Naive B cell (primary cell): ENCODE results near the gene SLC16A3. TPM values are rescaled to one million over a fixed set of nuclear protein-coding genes. Genes with fewer than 3 reads are reported as not detected.
"Not testable (repeated sequence)": the region's sequence is repeated elsewhere in the genome, so short reads cannot be mapped to it uniquely, and the experiment has no call there.

Experiments
- ATAC-seq, 2 donors: fragments of 150-1000 bp; cut with Tn5 transposase; 2 replicates each; pipeline ENCODE4 v1.10.0; 2021; ENCODE audit warnings: low read depth in 2 of 2, mild to moderate bottlenecking in 2 of 2, moderate library complexity in 2 of 2
- DNase-seq: peaks from one replicate; pipeline ENCODE4 v3.0.0; 2022
- H3K27ac Mint-ChIP-seq, 6 donors: one replicate each; pipeline ENCODE4 v1.8.0; 2020 to 2022; ENCODE audit warnings: mild to moderate bottlenecking in 6 of 6, mixed read lengths in 6 of 6, moderate library complexity in 5 of 6, inconsistent platforms in 2 of 6
- H3K27me3 Mint-ChIP-seq, 3 donors: one replicate each; pipeline ENCODE4 v1.8.0; 2021 to 2022; ENCODE audit warnings: mixed read lengths in 3 of 3, mild to moderate bottlenecking in 1 of 3
- H3K36me3 Mint-ChIP-seq, 2 donors: one replicate each; pipeline ENCODE4 v1.8.0; 2020 to 2022; ENCODE audit warnings: mixed read lengths in 2 of 2, inconsistent platforms in 1 of 2, mild to moderate bottlenecking in 1 of 2
- H3K4me1 Mint-ChIP-seq, 3 donors: one replicate each; pipeline ENCODE4 v1.8.0; 2020 to 2022; ENCODE audit warnings: mixed read lengths in 3 of 3, inconsistent platforms in 1 of 3, mild to moderate bottlenecking in 1 of 3, moderate library complexity in 1 of 3
- H3K4me3 Mint-ChIP-seq, 8 donors: one replicate each; pipeline ENCODE4 v1.8.0; 2020 to 2022; ENCODE audit warnings: mild to moderate bottlenecking in 8 of 8, mixed read lengths in 8 of 8, moderate library complexity in 8 of 8, inconsistent platforms in 2 of 8
- H3K9me3 Mint-ChIP-seq, 7 donors: one replicate each; pipeline ENCODE4 v1.8.0; 2020 to 2022; ENCODE audit warnings: mixed read lengths in 7 of 7, mild to moderate bottlenecking in 5 of 7, inconsistent platforms in 2 of 7, moderate library complexity in 1 of 7
- polyA plus RNA-seq, 6 donors: library from polyadenylated mRNA; unstranded; fragments of 300-500 nt; fragmentation: Illumina TruSeq; gene quantifications; one replicate each; pipeline ENCODE4 v1.2.3, GENCODE V29; 2021; ENCODE audit warnings: low read depth in 6 of 6

The SLC16A3 gene
- polyA plus RNA-seq, 6 donors from 2014 or later = 1.9 to 3.6 (median 1.9) TPM

DNA sequence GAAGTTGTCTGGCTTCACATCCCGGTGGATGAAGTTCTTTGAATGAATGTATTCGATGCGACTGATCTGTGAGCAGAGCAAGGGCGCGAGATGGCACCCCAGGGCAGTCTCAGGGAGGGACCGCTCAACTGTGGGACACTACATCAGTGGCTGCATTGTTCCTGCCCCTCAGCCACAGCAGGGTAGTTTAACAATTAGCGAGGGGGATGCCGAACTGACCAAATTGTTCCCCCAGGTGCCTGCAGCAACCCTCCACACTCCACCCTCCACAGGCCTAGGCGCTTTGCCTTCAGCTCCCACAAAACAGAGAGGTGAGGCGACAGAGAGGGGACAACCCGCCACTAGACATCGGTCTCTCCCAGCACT, 24.3 kb downstream of the SLC16A3 start:
- no peak overlapping the region for H3K4me3 Mint-ChIP-seq
- H3K27ac Mint-ChIP-seq = peak overlapping the region in 3 of 6 donors; percentile 32 to 39 (median 38)
- H3K4me1 Mint-ChIP-seq = peaks cover 0 to 5% (median 1%) of the 10 kb centered on the region in 3 donors
- H3K36me3 Mint-ChIP-seq = peaks cover 4 to 20% of the 10 kb centered on the region in 2 donors
- no peak for ATAC-seq
- no peaks in the 10 kb centered on the region for H3K27me3 Mint-ChIP-seq
- DNase-seq = no peak
- H3K9me3 Mint-ChIP-seq = no peaks in the 10 kb centered on the region

DNA sequence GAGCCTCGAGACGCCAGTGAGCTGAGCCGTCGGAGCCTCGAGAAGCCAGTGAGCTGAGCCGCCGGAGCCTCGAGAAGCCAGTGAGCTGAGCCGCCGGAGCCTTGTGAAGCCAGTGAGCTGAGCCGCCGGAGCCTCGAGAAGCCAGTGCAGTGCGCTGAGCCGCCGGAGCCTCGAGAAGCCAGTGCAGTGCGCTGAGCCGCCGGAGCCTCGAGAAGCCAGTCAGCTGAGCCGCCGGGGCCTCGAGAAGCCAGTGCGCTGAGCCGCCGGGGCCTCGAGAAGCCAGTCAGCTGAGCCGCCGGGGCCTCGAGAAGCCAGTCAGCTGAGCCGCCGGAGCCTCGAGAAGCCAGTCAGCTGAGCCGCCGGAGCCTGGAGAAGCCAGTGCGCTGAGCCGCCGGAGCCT, 25.3 kb downstream of the SLC16A3 start:
- not testable (repeated sequence) for H3K4me3 Mint-ChIP-seq, ATAC-seq, H3K27ac Mint-ChIP-seq, H3K9me3 Mint-ChIP-seq, H3K27me3 Mint-ChIP-seq, DNase-seq
- Mint-ChIP-seq H3K4me1 (peaks cover 1 to 11% (median 5%) of the 10 kb centered on the region in 3 donors), H3K36me3 (peaks cover 12 to 17% of the 10 kb centered on the region in 2 donors)

DNA sequence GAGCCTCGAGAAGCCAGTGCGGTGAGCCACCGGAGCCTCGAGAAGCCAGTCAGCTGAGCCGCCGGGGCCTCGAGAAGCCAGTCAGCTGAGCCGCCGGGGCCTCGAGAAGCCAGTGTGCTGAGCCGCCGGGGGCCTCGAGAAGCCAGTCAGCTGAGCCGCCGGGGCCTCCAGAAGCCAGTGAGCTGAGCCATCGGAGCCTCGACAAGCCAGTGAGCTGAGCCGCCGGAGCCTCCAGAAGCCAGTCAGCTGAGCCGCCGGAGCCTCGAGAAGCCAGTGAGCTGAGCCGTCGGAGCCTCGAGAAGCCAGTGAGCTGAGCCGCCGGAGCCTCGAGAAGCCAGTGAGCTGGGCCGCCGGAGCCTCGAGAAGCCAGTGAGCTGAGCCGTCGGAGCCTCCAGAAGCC, 25.9 kb downstream of the SLC16A3 start:
- ATAC-seq, DNase-seq, H3K9me3 Mint-ChIP-seq, H3K4me3 Mint-ChIP-seq, H3K27me3 Mint-ChIP-seq, H3K27ac Mint-ChIP-seq: not testable (repeated sequence)
- H3K36me3 Mint-ChIP-seq = peaks cover 12 to 23% of the 10 kb centered on the region in 2 donors
- H3K4me1 Mint-ChIP-seq = peaks cover 1 to 11% (median 5%) of the 10 kb centered on the region in 3 donors

DNA sequence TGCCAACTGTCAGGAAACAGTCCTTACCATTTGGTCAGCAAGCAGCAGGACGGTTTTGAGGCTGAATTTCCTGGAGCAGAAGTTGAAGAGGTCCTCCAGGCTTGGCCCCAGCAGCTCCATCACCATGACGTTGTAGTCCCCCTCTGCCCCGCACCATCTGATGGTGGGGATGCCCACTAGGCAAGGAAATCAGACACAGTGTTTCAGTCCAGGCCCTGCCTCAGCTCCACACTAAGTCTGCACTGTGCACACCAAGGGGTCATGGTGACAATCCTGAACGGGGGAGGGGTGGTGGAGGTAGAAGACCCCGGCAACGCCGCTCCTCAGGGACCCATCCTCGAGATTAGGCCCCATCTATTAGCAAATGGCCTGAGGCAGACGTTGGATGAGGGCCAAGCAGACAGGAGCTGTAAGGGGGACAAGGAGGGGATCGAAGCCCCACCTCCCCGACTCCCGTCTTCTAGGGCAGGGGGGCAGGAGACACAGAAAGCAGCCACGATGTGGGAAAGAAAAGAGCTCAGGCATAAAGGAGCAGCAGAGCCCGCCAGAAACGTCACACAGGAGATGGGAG, 26.6 kb downstream of the SLC16A3 start:
- H3K4me3 Mint-ChIP-seq = no peak overlapping the region
- H3K27me3 Mint-ChIP-seq = no peaks in the 10 kb centered on the region
- no peak for DNase-seq
- no peaks in the 10 kb centered on the region for H3K9me3 Mint-ChIP-seq
- ATAC-seq = no peak
- peaks cover 1 to 18% (median 11%) of the 10 kb centered on the region in 3 donors for H3K4me1 Mint-ChIP-seq
- peak overlapping the region in 2 of 6 donors; percentile 56 to 60 for H3K27ac Mint-ChIP-seq
- H3K36me3 Mint-ChIP-seq = peaks cover 12 to 30% of the 10 kb centered on the region in 2 donors

DNA sequence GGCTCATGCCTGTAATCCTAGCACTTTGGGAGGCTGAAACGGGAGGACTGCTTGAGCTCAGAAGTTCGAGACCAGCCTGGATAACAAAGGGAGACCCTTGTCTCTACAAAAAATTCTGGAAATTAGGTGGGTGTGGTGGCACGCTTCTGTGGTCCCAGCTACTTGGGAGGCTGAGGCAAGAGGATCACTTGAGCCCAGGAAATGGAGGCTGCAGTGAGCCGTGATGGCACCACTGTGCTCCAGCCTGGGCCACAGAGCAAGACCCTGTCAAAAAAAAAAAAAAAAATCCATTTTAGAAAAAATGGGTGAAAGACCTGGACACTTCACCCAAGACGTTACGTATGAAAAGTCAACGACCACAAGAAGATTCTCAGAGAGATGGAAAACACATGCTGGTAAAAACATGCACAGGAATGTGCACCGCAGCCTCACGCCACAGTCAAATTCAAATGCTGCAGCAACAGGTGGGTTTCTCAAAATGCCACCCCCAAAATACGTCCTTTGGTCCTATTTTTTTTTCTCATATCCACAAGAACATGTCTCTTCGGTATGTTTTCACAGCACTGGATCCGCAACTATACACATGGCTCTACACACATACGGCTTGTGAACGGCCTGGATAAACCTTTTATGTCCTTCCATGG, 27.5 kb downstream of the SLC16A3 start:
- Mint-ChIP-seq H3K27ac (peak overlapping the region in 4 of 6 donors; percentile 24 to 82 (median 62)), H3K4me3 (no peak overlapping the region)
- no peak for DNase-seq

DNA sequence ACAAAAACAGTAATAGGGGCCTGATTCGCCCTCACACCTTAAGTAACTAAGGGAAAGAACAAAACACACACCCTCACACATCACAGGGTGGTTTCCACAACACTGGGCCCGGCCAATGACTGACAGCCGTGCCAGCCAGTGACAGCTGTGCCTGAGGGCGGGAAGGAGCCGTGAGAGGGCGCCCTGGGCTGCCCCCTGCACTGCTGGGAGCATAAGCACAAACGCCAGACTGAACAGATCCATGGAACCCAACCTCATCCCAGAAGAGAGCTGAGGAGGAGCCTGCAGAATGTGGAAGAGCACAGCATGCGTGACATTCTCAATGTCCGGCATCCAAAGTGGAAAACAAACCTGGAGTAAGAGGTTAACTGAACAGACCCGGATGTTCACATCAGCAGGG, 28.6 kb downstream of the SLC16A3 start:
- DNase-seq = no peak
- Mint-ChIP-seq H3K36me3 (peaks cover 22 to 31% of the 10 kb centered on the region in 2 donors), H3K27ac (peak overlapping the region in 2 of 6 donors; percentile 82 to 94), H3K9me3 (no peaks in the 10 kb centered on the region), H3K4me3 (peak overlapping the region in 2 of 8 donors; percentile 41 to 51), H3K4me1 (peaks cover 10 to 32% (median 19%) of the 10 kb centered on the region in 3 donors), H3K27me3 (no peaks in the 10 kb centered on the region)
- ATAC-seq = peak; percentile 80 to 86

More for the DNA sequence above, 27.5 kb downstream of the SLC16A3 start:
- H3K27me3 Mint-ChIP-seq = no peaks in the 10 kb centered on the region
- H3K4me1 Mint-ChIP-seq = peaks cover 7 to 27% (median 19%) of the 10 kb centered on the region in 3 donors
- no peaks in the 10 kb centered on the region for H3K9me3 Mint-ChIP-seq
- peaks cover 21 to 31% of the 10 kb centered on the region in 2 donors for H3K36me3 Mint-ChIP-seq
- ATAC-seq = no peak

DNA sequence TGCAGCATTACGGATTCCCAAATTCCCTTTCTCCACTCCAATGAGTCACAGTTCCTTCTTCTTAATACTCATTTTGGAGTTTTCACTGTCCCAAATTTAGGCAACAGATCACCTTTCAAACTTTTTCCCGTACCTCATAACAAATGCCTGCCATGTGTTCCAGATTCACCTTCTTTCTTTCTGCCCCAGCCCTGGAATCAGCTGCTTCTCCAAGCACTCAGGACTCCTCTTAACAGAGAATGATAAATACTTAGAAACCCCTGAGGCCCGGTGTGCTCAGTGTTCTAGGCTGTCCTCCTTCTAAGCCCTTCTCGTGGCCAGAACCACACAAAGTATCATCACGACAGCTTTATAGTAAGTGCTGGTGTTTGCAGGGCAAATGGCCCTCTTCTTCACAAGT, 29.7 kb downstream of the SLC16A3 start:
- peaks cover 22 to 31% of the 10 kb centered on the region in 2 donors for H3K36me3 Mint-ChIP-seq
- no peaks in the 10 kb centered on the region for H3K27me3 Mint-ChIP-seq
- H3K4me3 Mint-ChIP-seq = no peak overlapping the region
- DNase-seq (no peak), ATAC-seq (no peak)
- peaks cover 13 to 32% (median 19%) of the 10 kb centered on the region in 3 donors for H3K4me1 Mint-ChIP-seq
- H3K9me3 Mint-ChIP-seq = no peaks in the 10 kb centered on the region
- H3K27ac Mint-ChIP-seq = peak overlapping the region in 4 of 6 donors; percentile 18 to 70 (median 56)

DNA sequence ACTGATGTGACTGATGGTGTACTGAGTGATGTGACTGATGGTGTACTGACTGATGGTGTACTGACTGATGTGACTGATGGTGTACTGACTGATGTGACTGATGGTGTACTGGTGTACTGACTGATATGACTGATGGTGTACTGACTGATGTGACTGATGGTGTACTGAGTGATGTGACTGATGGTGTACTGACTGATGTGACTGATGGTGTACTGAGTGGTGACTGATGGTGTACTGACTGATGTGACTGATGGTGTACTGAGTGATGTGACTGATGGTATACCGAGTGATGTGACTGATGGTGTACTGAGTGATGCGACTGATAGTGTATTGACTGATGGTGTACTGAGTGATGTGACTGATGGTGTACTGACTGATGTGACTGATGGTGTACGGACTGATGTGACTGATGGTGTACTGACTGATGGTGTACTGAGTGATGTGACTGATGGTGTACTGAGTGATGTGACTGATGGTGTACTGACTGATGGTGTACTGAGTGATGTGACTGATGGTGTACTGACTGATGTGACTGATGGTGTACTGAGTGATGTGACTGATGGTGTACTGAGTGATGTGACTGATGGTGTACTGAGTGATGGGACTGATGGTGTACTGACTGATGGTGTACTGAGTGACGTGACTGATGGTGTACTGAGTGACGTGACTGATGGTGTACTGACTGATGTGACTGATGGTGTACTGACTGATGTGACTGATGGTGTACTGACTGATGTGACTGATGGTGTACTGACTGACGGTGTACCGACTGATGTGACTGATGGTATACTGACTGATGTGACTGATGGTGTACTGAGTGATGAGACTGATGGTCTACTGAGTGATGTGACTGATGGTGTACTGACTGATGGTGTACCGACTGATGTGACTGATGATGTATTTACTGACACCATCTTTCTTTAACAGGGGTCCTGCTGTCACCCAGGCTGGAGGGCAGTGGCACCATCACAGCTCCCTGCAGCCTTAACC, 31.4 kb downstream of the SLC16A3 start:
- H3K27me3 Mint-ChIP-seq, DNase-seq, ATAC-seq, H3K9me3 Mint-ChIP-seq, H3K4me3 Mint-ChIP-seq: not testable (repeated sequence)
- peak overlapping the region in 1 of 6 donors; percentile 74 for H3K27ac Mint-ChIP-seq
- H3K4me1 Mint-ChIP-seq = peaks cover 13 to 36% (median 19%) of the 10 kb centered on the region in 3 donors
- peaks cover 22 to 31% of the 10 kb centered on the region in 2 donors for H3K36me3 Mint-ChIP-seq

DNA sequence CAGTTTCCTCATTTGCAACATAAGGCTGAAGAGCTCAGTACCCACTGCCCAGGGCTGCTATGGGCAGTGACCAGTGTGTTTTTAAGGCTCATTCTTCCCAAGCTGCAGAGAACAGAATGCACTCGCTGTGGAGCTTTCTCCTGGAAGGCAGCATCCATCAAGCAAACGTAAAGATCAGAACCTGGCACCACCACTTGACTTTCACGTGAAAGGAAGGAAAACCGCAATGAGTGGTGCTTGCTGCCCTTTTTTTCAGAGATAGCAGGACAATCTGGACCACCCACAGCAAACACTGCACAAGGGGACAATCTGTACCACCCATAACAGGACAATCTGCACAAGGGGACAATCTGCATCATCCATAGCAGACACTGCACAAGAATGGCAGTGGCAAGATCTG, 33.5 kb downstream of the SLC16A3 start:
- H3K27me3 Mint-ChIP-seq = no peaks in the 10 kb centered on the region
- H3K4me1 Mint-ChIP-seq = peaks cover 27 to 48% (median 27%) of the 10 kb centered on the region in 3 donors
- peaks cover 17 to 29% of the 10 kb centered on the region in 2 donors for H3K36me3 Mint-ChIP-seq
- no peak for ATAC-seq
- no peak for DNase-seq
- H3K9me3 Mint-ChIP-seq = no peaks in the 10 kb centered on the region
- H3K4me3 Mint-ChIP-seq = no peak overlapping the region
- peak overlapping the region in 1 of 6 donors; percentile 7 for H3K27ac Mint-ChIP-seq

DNA sequence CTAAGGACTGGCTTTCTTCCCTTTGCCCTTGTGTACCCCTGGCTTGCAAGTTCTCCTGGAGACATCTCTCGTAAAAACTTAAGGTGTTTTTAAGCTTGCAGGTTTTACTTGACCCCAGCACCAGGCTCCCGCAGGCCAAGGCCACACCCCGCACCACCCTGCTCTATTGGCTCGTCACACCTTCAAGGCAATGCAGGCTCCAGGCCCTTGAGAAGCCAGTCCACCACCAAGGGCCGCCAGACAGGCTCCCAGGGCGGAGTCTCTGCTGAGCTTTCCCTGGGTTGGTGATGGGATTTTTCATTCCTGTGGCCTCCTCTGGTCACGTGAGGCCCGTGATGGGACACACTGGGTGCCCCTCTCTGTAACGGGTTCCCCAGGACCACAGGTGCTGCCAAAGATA, 34.8 kb downstream of the SLC16A3 start:
- H3K9me3 Mint-ChIP-seq = no peaks in the 10 kb centered on the region
- no peak overlapping the region for H3K4me3 Mint-ChIP-seq
- DNase-seq = no peak
- peaks cover 30 to 54% (median 39%) of the 10 kb centered on the region in 3 donors for H3K4me1 Mint-ChIP-seq
- ATAC-seq = no peak
- H3K36me3 Mint-ChIP-seq = peaks cover 13 to 25% of the 10 kb centered on the region in 2 donors
- no peak overlapping the region for H3K27ac Mint-ChIP-seq
- H3K27me3 Mint-ChIP-seq = no peaks in the 10 kb centered on the region

DNA sequence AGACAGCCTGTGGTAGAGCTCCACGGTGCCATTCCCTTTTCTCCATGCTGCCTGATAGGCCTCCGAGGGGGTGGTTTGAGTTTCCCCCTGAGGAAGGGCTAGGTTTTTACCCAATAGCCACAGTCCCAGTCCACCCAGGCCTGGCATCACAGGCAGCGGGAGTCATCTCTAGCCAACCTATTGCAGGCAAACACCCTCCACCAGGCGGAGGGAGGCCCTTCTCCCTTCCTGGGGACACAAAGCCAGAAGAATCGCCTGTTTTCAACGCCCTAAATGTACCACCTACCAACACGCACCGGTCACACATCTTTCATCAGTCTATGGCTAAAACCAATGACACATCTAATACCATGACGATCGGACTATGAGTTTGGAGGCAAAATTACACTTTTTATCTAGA, 37.3 kb downstream of the SLC16A3 start:
- Mint-ChIP-seq H3K27me3 (no peaks in the 10 kb centered on the region), H3K4me1 (peaks cover 29 to 62% (median 59%) of the 10 kb centered on the region in 3 donors), H3K9me3 (no peaks in the 10 kb centered on the region), H3K4me3 (peak overlapping the region in 2 of 8 donors; percentile 7 to 56), H3K27ac (peak overlapping the region in 2 of 6 donors; percentile 41 to 56), H3K36me3 (peaks cover under 1 to 3% of the 10 kb centered on the region in 2 donors)
- no peak for DNase-seq
- no peak for ATAC-seq

DNA sequence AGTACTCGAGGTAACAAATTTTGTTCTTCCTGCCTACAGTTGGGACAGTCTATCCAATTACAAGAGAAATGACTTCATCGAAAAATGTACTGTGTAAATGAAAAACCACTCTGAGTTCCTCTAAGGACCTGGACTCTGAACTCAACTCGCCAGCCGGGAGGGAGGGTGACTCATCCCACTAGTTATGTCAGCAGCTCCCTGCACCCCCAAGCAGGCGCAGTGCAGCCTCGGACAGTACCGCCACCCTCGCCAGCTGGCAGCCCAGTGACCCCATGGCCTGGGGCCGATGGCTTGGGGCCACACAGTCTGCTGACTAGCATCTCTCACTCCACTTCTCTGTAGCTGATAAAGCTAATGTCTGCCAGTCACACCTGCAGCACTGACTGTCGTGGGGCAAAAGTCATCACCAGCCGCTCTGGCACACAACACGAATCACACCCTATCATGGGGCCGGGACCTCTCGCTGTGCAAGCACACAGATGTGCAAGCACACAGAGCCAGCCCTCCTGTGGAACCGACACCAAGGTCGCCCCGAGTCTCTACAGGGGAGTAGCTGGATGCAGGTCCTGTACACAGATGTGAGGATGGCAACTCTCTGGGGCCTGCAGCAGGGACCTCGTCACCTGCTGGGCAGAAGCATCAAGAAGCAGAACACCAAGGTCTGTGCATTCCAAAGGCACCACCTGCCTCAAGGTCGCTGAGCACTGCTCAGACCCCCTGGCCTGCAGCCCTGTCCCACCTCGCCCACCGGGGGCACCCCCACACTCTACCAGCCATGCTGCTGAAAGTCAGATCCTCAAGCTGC, 38.9 kb downstream of the SLC16A3 start:
- ATAC-seq = no peak
- Mint-ChIP-seq H3K9me3 (no peaks in the 10 kb centered on the region), H3K4me3 (peak overlapping the region in 3 of 8 donors; percentile 56 to 79 (median 71)), H3K36me3 (peaks cover 0 to 6% of the 10 kb centered on the region in 2 donors), H3K27me3 (no peaks in the 10 kb centered on the region), H3K4me1 (peaks cover 36 to 71% (median 68%) of the 10 kb centered on the region in 3 donors), H3K27ac (peak overlapping the region in 1 of 6 donors; percentile 87)
- DNase-seq = no peak
